Prostate gland (tissue), 2 donors: ENCODE results near the gene TMBIM1. TPM values are rescaled to one million over a fixed set of nuclear protein-coding genes. Genes with fewer than 3 reads are reported as not detected.
A peak's percentile ranks its signal among the peaks of the same experiment; 100 is the strongest.
"Not testable (repeated sequence)": the region's sequence is repeated elsewhere in the genome, so short reads cannot be mapped to it uniquely, and the experiment has no call there.

ENCODE experiments used
- DNase-seq: peaks from one replicate; pipeline ENCODE4 v3.0.0-alpha.2; 2019; ENCODE audit warnings: low spot score
- H3K27ac ChIP-seq, 2 donors: fragments of 200-600 bp; sonication (generic); 2 replicates each; pipeline ENCODE4 v1.5.1; 2017 to 2019
- H3K27me3 ChIP-seq: fragments of 200-600 bp; sonication (generic); replicated peaks from 2 replicates; pipeline ENCODE4 v1.5.1; 2019; ENCODE audit not compliant: insufficient read depth
- H3K36me3 ChIP-seq, 2 donors: fragments of 200-600 bp; sonication (generic); 1 replicate in 1 of 2; 2 replicates in 1 of 2; pipeline versions ENCODE4 v1.5.1 to v1.8.1; 2017 to 2019
- H3K4me1 ChIP-seq: fragments of 200-600 bp; sonication (generic); replicated peaks from 2 replicates; pipeline ENCODE4 v1.5.1; 2019
- H3K4me3 ChIP-seq, 2 donors: fragments of 200-600 bp; sonication (generic); 2 replicates each; pipeline ENCODE4 v1.5.1; 2017 to 2019
- H3K9me3 ChIP-seq: fragments of 200-600 bp; sonication (generic); 2 replicates; pipeline ENCODE4 v1.5.1; 2017
- CTCF ChIP-seq, 4 experiments: fragments of 200-600 bp in 2 of 4; fragments of 450-650 bp in 2 of 4; sonication (generic) in 2 of 4; IDR thresholded peaks; 1 replicate in 3 of 4; 2 replicates in 1 of 4; pipeline ENCODE4 v1.5.1; 2016 to 2019; ENCODE audit warnings: antibody characterized with exemption in 4 of 4, mild to moderate bottlenecking in 2 of 4, moderate library complexity in 2 of 4
- POLR2A ChIP-seq: fragments of 450-650 bp; IDR thresholded peaks from one replicate; pipeline ENCODE4 v1.6.1; 2016; ENCODE audit warnings: antibody characterized with exemption, mild to moderate bottlenecking
- POLR2AphosphoS5 ChIP-seq: sonication (generic); formaldehyde crosslinking; IDR thresholded peaks from one replicate; pipeline ENCODE4 v1.6.1; 2017; ENCODE audit warnings: antibody characterized with exemption
- WGBS: methylation state at CpG from one replicate; pipeline ENCODE4 v1.1.5; 2018; 5-methylcytosine and 5-hydroxymethylcytosine counted together
- intact Hi-C: fragments of 100-400 bp; cut with DNase I; formaldehyde crosslinking; loops from one replicate; pipeline ENCODE4 v1.14.2; 2022
- total RNA-seq, 2 donors: library from RNA; depleted of rRNA; stranded (reverse); fragments of >200 nt; gene quantifications; one replicate each; pipeline ENCODE4 v1.1.0, GENCODE V29; 2016

Gene TMBIM1
- total RNA-seq, 2 donors from 2014 or later, result 139 to 193 TPM

- 85% methylated on average over 12 of the region's 12 CpGs for WGBS
- H3K27ac ChIP-seq, result no peak overlapping the region
- intact Hi-C loops, result no loop called here
- DNase-seq, result no peak
- H3K4me3 ChIP-seq, result no peak overlapping the region
- H3K36me3 ChIP-seq, result peaks cover 32 to 33% of the 10 kb centered on the region in 2 donors
- H3K4me1 ChIP-seq, result peaks cover 13% of the 10 kb centered on the region
- no peaks in the 10 kb centered on the region for H3K27me3 ChIP-seq
- no peaks in the 10 kb centered on the region for H3K9me3 ChIP-seq
- TF ChIP-seq POLR2AphosphoS5, result no peak
- TF ChIP-seq POLR2A, result no peak
- TF ChIP-seq CTCF (IDR thresholded peaks at IDR 0.05), result no peak
Measured at GRCh38 chr2:218276986-218277755, 15.1 kb downstream of the TMBIM1 start.

- WGBS, result 89% methylated on average over 9 of the region's 9 CpGs
- intact Hi-C loops, result no loop called here
- Histone ChIP-seq H3K4me3 (no peak overlapping the region), H3K4me1 (peaks cover 12% of the 10 kb centered on the region), H3K36me3 (peaks cover 32 to 33% of the 10 kb centered on the region in 2 donors), H3K27ac (no peak overlapping the region), H3K27me3 (no peaks in the 10 kb centered on the region), H3K9me3 (no peaks in the 10 kb centered on the region)
- TF ChIP-seq POLR2A (no peak), POLR2AphosphoS5 (no peak), CTCF (IDR thresholded peaks at IDR 0.05) (no peak)
- no peak for DNase-seq
Measured at GRCh38 chr2:218275371-218276072, 16.8 kb downstream of the TMBIM1 start.

- WGBS, result 89% methylated on average over 4 of the region's 4 CpGs
- peaks cover 26 to 32% of the 10 kb centered on the region in 2 donors for H3K36me3 ChIP-seq
- peak overlapping the region in 1 of 2 donors; percentile 86 for H3K27ac ChIP-seq
- H3K4me1 ChIP-seq, result peaks cover 12% of the 10 kb centered on the region
- no peak for DNase-seq
- H3K27me3 ChIP-seq, result no peaks in the 10 kb centered on the region
- TF ChIP-seq POLR2AphosphoS5 (no peak), POLR2A (no peak), CTCF (IDR thresholded peaks at IDR 0.05) (no peak)
- H3K4me3 ChIP-seq, result no peak overlapping the region
- H3K9me3 ChIP-seq, result no peaks in the 10 kb centered on the region
- intact Hi-C loops, result loop anchor here (5.0 kb wide), 3 partner anchors 57 to 123 kb away; partner anchors contain the start of genes ARPC2 and CTDSP1
Measured at GRCh38 chr2:218274586-218274985, 17.7 kb downstream of the TMBIM1 start.

GRCh38 chr2:218273908-218274249 is 18.4 kb downstream of the TMBIM1 start:
- H3K27me3 ChIP-seq, result no peaks in the 10 kb centered on the region
- intact Hi-C loops, result loop anchor here (5.0 kb wide), 3 partner anchors 57 to 123 kb away; partner anchors contain the start of genes ARPC2 and CTDSP1
- H3K9me3 ChIP-seq, result no peaks in the 10 kb centered on the region
- TF ChIP-seq CTCF (IDR thresholded peaks at IDR 0.05), result no peak
- no peak for TF ChIP-seq POLR2AphosphoS5
- TF ChIP-seq POLR2A, result no peak
- 78% methylated on average over 2 of the region's 2 CpGs for WGBS
- H3K27ac ChIP-seq, result peak overlapping the region; percentile 76 to 86
- DNase-seq, result no peak
- H3K36me3 ChIP-seq, result peaks cover 26 to 30% of the 10 kb centered on the region in 2 donors
- peaks cover 12% of the 10 kb centered on the region for H3K4me1 ChIP-seq
- no peak overlapping the region for H3K4me3 ChIP-seq

- intact Hi-C loops, result loop anchor here (5.0 kb wide), 3 partner anchors 56 to 124 kb away; partner anchors contain the start of genes ARPC2 and CTDSP1
- not testable (repeated sequence) for DNase-seq, H3K27me3 ChIP-seq, H3K9me3 ChIP-seq, H3K4me3 ChIP-seq
- 80% methylated on average over 8 of the region's 8 CpGs for WGBS
- Histone ChIP-seq H3K4me1 (peaks cover 12% of the 10 kb centered on the region), H3K36me3 (peaks cover 26% of the 10 kb centered on the region in 2 donors), H3K27ac (peak overlapping the region; percentile 76 to 86)
Measured at GRCh38 chr2:218273214-218273907, 18.9 kb downstream of the TMBIM1 start.
